Measurements from ENCODE around the gene CNRIP1. TPM values are rescaled to one million over a fixed set of nuclear protein-coding genes. Genes with fewer than 3 reads are reported as not detected.

Gene CNRIP1
- total and polyA plus RNA-seq, 2 of the 4 experiments (the other 2 are of a cell fraction): 23.3 to 32.7 TPM

DNA sequence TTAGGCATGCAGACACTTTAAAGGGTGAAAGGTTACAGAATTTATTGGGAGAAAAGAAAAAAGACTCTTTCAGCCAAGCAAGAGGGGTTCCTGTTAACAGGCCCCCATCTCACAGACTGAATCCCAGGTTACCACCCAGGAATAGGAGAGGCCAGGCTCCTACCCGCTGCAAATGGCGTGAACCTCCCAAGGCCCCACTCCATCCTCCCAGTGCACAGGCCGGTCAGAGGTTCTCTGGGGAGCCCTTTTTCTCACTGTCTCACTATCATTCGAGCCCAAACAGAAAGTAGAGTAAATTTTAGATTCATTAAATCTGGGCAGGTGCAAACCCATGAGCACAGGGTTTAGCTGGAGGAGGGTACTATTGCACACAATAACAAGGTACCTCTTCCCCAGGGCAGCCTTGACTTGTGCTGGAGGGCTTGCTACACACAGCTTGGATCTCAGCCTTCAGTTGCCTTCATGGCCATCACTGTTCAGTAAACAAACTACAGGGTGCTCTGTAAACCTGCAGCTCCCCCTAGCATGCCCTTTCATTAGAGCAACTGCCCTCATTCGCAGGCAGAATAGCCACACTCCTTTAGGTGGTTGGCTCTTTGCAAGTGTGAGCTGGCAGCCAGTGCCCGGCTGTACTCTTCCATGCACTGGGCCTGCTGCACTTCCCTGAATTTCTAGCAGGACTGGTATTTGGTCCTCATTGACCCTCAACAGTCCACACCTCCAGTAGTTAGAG, 38.0 kb upstream of the CNRIP1 start:
- Histone ChIP-seq H4K91ac (ENCODE audit: insufficient read depth, low read depth, low read length) (no peak overlapping the region), H4K20me1 (ENCODE audit: insufficient read depth, low read length) (no peaks in the 10 kb centered on the region), H3K56ac (ENCODE audit: extremely low read depth, insufficient read depth, low read length) (no peak overlapping the region), H3K4me1 (ENCODE audit: control insufficient read depth, insufficient read depth, low read length) (no peaks in the 10 kb centered on the region; the same call in 1 of the 2 replicates), H2BK20ac (ENCODE audit: low read depth, low read length) (no peak overlapping the region), H3K4me2 (ENCODE audit: low read depth, low read length) (no peak overlapping the region), H3K18ac (ENCODE audit: low read depth, low read length) (no peak overlapping the region), H4K5ac (ENCODE audit: low read depth, low read length) (no peak overlapping the region), H2BK15ac (ENCODE audit: low read depth, low read length) (no peak overlapping the region), H3K4ac (ENCODE audit: low read depth, low read length) (no peak overlapping the region), H3K14ac (replicated peaks; ENCODE audit: low read depth, low read length) (no peak overlapping the region), H2AFZ (replicated peaks; ENCODE audit: low read length, poor library complexity) (peak overlapping the region; percentile 37), H3K9ac (ENCODE audit: low read depth, low read length) (no peak overlapping the region), H2AK9ac (replicated peaks; ENCODE audit: low read depth, low read length, poor library complexity) (no peak overlapping the region), H3K23ac (ENCODE audit: low read depth, low read length) (no peak overlapping the region), H2AK5ac (ENCODE audit: low read depth, low read length) (no peak overlapping the region), H3K79me1 (ENCODE audit: low read depth in 1 of 2, low read length in 2 of 2) (no peaks in the 10 kb centered on the region), H3K36me3 (ENCODE audit: control insufficient read depth, insufficient read depth, low read length) (no peaks in the 10 kb centered on the region), H4K8ac (ENCODE audit: low read depth in 2 of 2, low read length in 2 of 2) (no peak overlapping the region), H2BK5ac (ENCODE audit: low read depth, low read length, poor library complexity, severe bottlenecking) (no peak overlapping the region), H3K9me1 (ENCODE audit: insufficient read depth, low read length) (no peaks in the 10 kb centered on the region), H2BK120ac (ENCODE audit: low read depth, low read length) (no peak overlapping the region), H3K9me3 (ENCODE audit: control insufficient read depth, insufficient read depth, low read length) (no peaks in the 10 kb centered on the region), H3K27ac (ENCODE audit: insufficient read depth, low read length) (no peak overlapping the region), H3K27me3 (ENCODE audit: control insufficient read depth, insufficient read depth, low read length) (no peaks in the 10 kb centered on the region; the same call in 1 of the 2 replicates), H3K4me3 (ENCODE audit: insufficient read depth, low read depth, low read length) (no peak overlapping the region)
- peak; percentile 96 for ATAC-seq (ENCODE audit: low read depth)
- WGBS, 2 experiments (ENCODE audit: extremely low coverage in 2 of 2, insufficient read length in 1 of 2): no CpG with 5 or more reads among the region's 6 CpGs
- dilution Hi-C loops (cut with HindIII; ENCODE audit: low sequenced_read_pairs, unreplicated experiment): no loop called here
- intact Hi-C loops (cut with micrococcal nuclease): loop anchor here (5.0 kb wide), 1 partner anchor 235 kb away; no protein-coding TSS in a partner anchor
- CTCF ChIA-PET: interaction anchor here (0.7 to 1.3 kb wide), 6 partner anchors 10 to 235 kb away, joined by 3 to 6 read pairs (median 4); partner anchors contain the start of gene CNRIP1
- BruUV-seq (replicated peaks): no TSS peak
- DNase-seq: peak; percentile 58
- in situ Hi-C loops (cut with MboI; ENCODE audit: low sequenced_read_pairs): no loop called here
- TF ChIP-seq MAFK (IDR thresholded peaks at IDR 0.05; ENCODE audit: low read depth, low read length): no peak
- TF ChIP-seq CTCF (conservative IDR thresholded peaks at IDR 0.05; ENCODE audit: low read depth, low read length): peak; percentile 63
- TF ChIP-seq POLR2A (IDR thresholded peaks at IDR 0.05; ENCODE audit: low read depth, low read length): no peak
- TF ChIP-seq RAD21 (IDR thresholded peaks at IDR 0.05; ENCODE audit: low read length): peak; percentile 64
- TF ChIP-seq MAZ (IDR thresholded peaks at IDR 0.05; ENCODE audit: borderline replicate concordance, low read depth, low read length): no peak
- TF ChIP-seq, protein P1, sequence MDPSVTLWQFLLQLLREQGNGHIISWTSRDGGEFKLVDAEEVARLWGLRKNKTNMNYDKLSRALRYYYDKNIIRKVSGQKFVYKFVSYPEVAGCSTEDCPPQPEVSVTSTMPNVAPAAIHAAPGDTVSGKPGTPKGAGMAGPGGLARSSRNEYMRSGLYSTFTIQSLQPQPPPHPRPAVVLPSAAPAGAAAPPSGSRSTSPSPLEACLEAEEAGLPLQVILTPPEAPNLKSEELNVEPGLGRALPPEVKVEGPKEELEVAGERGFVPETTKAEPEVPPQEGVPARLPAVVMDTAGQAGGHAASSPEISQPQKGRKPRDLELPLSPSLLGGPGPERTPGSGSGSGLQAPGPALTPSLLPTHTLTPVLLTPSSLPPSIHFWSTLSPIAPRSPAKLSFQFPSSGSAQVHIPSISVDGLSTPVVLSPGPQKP (IDR thresholded peaks at IDR 0.05; ENCODE audit: borderline replicate concordance, low read depth, low read length): no peak
- TF ChIP-seq MXI1 (IDR thresholded peaks at IDR 0.05; ENCODE audit: borderline replicate concordance, low read depth, low read length): no peak
- TF ChIP-seq SMC3 (IDR thresholded peaks at IDR 0.05; ENCODE audit: low read depth, low read length): peak; percentile 42
- POLR2A ChIA-PET (ENCODE audit: unreplicated experiment): no interaction called here
